ENCODE measurements around the gene SND1. TPM values are rescaled to one million over a fixed set of nuclear protein-coding genes. Genes with fewer than 3 reads are reported as not detected.

The SND1 gene
- total and polyA plus RNA-seq, 4 donors, result 59.4 to 214 (median 84.1) TPM

GRCh38 chr7:128081808-128082207 is 429.8 kb downstream of the SND1 start:
- WGBS, result 96% methylated on average over 8 of the region's 8 CpGs
- Histone ChIP-seq H3K27me3 (ENCODE audit: control insufficient read depth in 4 of 4, insufficient read depth in 4 of 4, low read length in 3 of 4) (no peaks in the 10 kb centered on the region), H3K36me3 (ENCODE audit: control insufficient read depth in 4 of 4, insufficient read depth in 3 of 4, low read depth in 1 of 4, low read length in 3 of 4) (peaks cover 22 to 66% (median 23%) of the 10 kb centered on the region in 4 donors), H3K4me1 (ENCODE audit: control insufficient read depth in 4 of 4, insufficient read depth in 4 of 4, low read length in 3 of 4) (peaks cover 0 to 5% (median 3%) of the 10 kb centered on the region in 4 donors), H3K27ac (ENCODE audit: low read depth in 1 of 2, low read length in 2 of 2) (no peak overlapping the region), H3K9ac (ENCODE audit: low read depth in 1 of 2, low read length in 2 of 2) (no peak overlapping the region), H3K9me3 (ENCODE audit: control insufficient read depth in 4 of 4, low read length in 3 of 4) (no peaks in the 10 kb centered on the region), H3K4me3 (ENCODE audit: low read depth in 1 of 3, low read length in 3 of 3) (no peak overlapping the region)
- TF ChIP-seq FOXA1 (IDR thresholded peaks at IDR 0.05) (no peak), EGR1 (IDR thresholded peaks at IDR 0.05; ENCODE audit: low read depth in 2 of 2) (no peak), NR2F2 (IDR thresholded peaks at IDR 0.05) (no peak), CTCF (IDR thresholded peaks at IDR 0.05; ENCODE audit: low read depth, low read length, missing input control) (no peak), YY1 (IDR thresholded peaks at IDR 0.05) (no peak), RAD21 (IDR thresholded peaks at IDR 0.05) (no peak), RXRA (IDR thresholded peaks at IDR 0.05) (no peak), JUND (IDR thresholded peaks at IDR 0.05) (no peak), FOXA2 (IDR thresholded peaks at IDR 0.05) (no peak), REST (IDR thresholded peaks at IDR 0.05) (no peak), SP1 (IDR thresholded peaks at IDR 0.05) (no peak)
- TF ChIP-seq, protein P1, sequence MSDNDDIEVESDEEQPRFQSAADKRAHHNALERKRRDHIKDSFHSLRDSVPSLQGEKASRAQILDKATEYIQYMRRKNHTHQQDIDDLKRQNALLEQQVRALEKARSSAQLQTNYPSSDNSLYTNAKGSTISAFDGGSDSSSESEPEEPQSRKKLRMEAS (IDR thresholded peaks at IDR 0.05), result no peak
- DNase-seq (ENCODE audit: low spot score), result no peak

GRCh38 chr7:128082431-128082830 is 430.4 kb downstream of the SND1 start:
- 90% methylated on average over 8 of the region's 8 CpGs for WGBS
- no peak overlapping the region for H3K4me3 ChIP-seq (ENCODE audit: low read depth in 1 of 3, low read length in 3 of 3)
- no peaks in the 10 kb centered on the region for H3K9me3 ChIP-seq (ENCODE audit: control insufficient read depth in 4 of 4, low read length in 3 of 4)
- H3K4me1 ChIP-seq (ENCODE audit: control insufficient read depth in 4 of 4, insufficient read depth in 4 of 4, low read length in 3 of 4), result no peaks in the 10 kb centered on the region
- H3K36me3 ChIP-seq (ENCODE audit: control insufficient read depth in 4 of 4, insufficient read depth in 3 of 4, low read depth in 1 of 4, low read length in 3 of 4), result peaks cover 22 to 72% (median 28%) of the 10 kb centered on the region in 4 donors
- TF ChIP-seq CTCF (IDR thresholded peaks at IDR 0.05; ENCODE audit: low read depth, low read length, missing input control), result no peak
- no peak for DNase-seq (ENCODE audit: low spot score)
- no peak overlapping the region for H3K9ac ChIP-seq (ENCODE audit: low read depth in 1 of 2, low read length in 2 of 2)
- no peak overlapping the region for H3K27ac ChIP-seq (ENCODE audit: low read depth in 1 of 2, low read length in 2 of 2)
- H3K27me3 ChIP-seq (ENCODE audit: control insufficient read depth in 4 of 4, insufficient read depth in 4 of 4, low read length in 3 of 4), result no peaks in the 10 kb centered on the region

Measured in liver (tissue), 9 donors.